ENCODE data around the gene AK4.

The AK4 gene

GRCh38 chr1:65209005-65209885 is 61.2 kb downstream of the AK4 start:
- in situ Hi-C loops (cut with MboI; ENCODE audit: low sequenced_read_pairs), result loop anchor here (25.0 kb wide), 2 partner anchors 147 to 347 kb away; no protein-coding TSS in a partner anchor

GRCh38 chr1:65210325-65210724 is 62.3 kb downstream of the AK4 start:
- in situ Hi-C loops (cut with MboI; ENCODE audit: low sequenced_read_pairs), result loop anchor here (25.0 kb wide), 2 partner anchors 148 to 348 kb away; no protein-coding TSS in a partner anchor

- in situ Hi-C loops (cut with MboI; ENCODE audit: low sequenced_read_pairs), result loop anchor here (25.0 kb wide), 2 partner anchors 149 to 349 kb away; no protein-coding TSS in a partner anchor
These were observed 63.3 kb downstream of the AK4 start for GRCh38 chr1:65211331-65211730.

- in situ Hi-C loops (cut with MboI; ENCODE audit: low sequenced_read_pairs), result loop anchor here (25.0 kb wide), 2 partner anchors 151 to 351 kb away; no protein-coding TSS in a partner anchor
These were observed 65.4 kb downstream of the AK4 start for GRCh38 chr1:65213271-65214023.

- in situ Hi-C loops (cut with MboI; ENCODE audit: low sequenced_read_pairs), result loop anchor here (25.0 kb wide), 2 partner anchors 152 to 352 kb away; no protein-coding TSS in a partner anchor
These were observed 66.5 kb downstream of the AK4 start for GRCh38 chr1:65214340-65215027.

- in situ Hi-C loops (cut with MboI; ENCODE audit: low sequenced_read_pairs), result loop anchor here (25.0 kb wide), 2 partner anchors 155 to 355 kb away; no protein-coding TSS in a partner anchor
These were observed 69.0 kb downstream of the AK4 start for GRCh38 chr1:65216989-65217388.

- in situ Hi-C loops (cut with MboI; ENCODE audit: low sequenced_read_pairs), result loop anchor here (25.0 kb wide), 2 partner anchors 159 to 359 kb away; no protein-coding TSS in a partner anchor
These were observed 73.8 kb downstream of the AK4 start for GRCh38 chr1:65221638-65222339.

- in situ Hi-C loops (cut with MboI; ENCODE audit: low sequenced_read_pairs), result loop anchor here (25.0 kb wide), 2 partner anchors 160 to 360 kb away; no protein-coding TSS in a partner anchor
These were observed 74.4 kb downstream of the AK4 start for GRCh38 chr1:65222340-65222940.

- in situ Hi-C loops (cut with MboI; ENCODE audit: low sequenced_read_pairs), result loop anchor here (25.0 kb wide), 3 partner anchors 162 to 463 kb away; no protein-coding TSS in a partner anchor
These were observed 76.7 kb downstream of the AK4 start for GRCh38 chr1:65224681-65225091.

- in situ Hi-C loops (cut with MboI; ENCODE audit: low sequenced_read_pairs), result loop anchor here (25.0 kb wide), 1 partner anchor 462 kb away; no protein-coding TSS in a partner anchor
These were observed 77.2 kb downstream of the AK4 start for GRCh38 chr1:65225179-65225578.

- in situ Hi-C loops (cut with MboI; ENCODE audit: low sequenced_read_pairs), result loop anchor here (25.0 kb wide), 1 partner anchor 458 kb away; no protein-coding TSS in a partner anchor
These were observed 81.2 kb downstream of the AK4 start for GRCh38 chr1:65229201-65229600.

- in situ Hi-C loops (cut with MboI; ENCODE audit: low sequenced_read_pairs), result loop anchor here (25.0 kb wide), 1 partner anchor 457 kb away; no protein-coding TSS in a partner anchor
These were observed 81.8 kb downstream of the AK4 start for GRCh38 chr1:65229754-65230339.

- in situ Hi-C loops (cut with MboI; ENCODE audit: low sequenced_read_pairs), result loop anchor here (25.0 kb wide), 1 partner anchor 456 kb away; no protein-coding TSS in a partner anchor
These were observed 82.9 kb downstream of the AK4 start for GRCh38 chr1:65230731-65231481.

GRCh38 chr1:65231718-65232330 is 83.8 kb downstream of the AK4 start:
- in situ Hi-C loops (cut with MboI; ENCODE audit: low sequenced_read_pairs), result loop anchor here (25.0 kb wide), 1 partner anchor 455 kb away; no protein-coding TSS in a partner anchor

GRCh38 chr1:65232461-65232990 is 84.5 kb downstream of the AK4 start:
- in situ Hi-C loops (cut with MboI; ENCODE audit: low sequenced_read_pairs), result loop anchor here (25.0 kb wide), 1 partner anchor 455 kb away; no protein-coding TSS in a partner anchor

- in situ Hi-C loops (cut with MboI; ENCODE audit: low sequenced_read_pairs), result loop anchor here (25.0 kb wide), 1 partner anchor 454 kb away; no protein-coding TSS in a partner anchor
These were observed 85.8 kb downstream of the AK4 start for GRCh38 chr1:65233782-65234181.
